Stimulated activated CD8-positive, alpha-beta memory T cell treated with anti-CD3 and anti-CD28 coated beads, Interleukin-12 subunit alpha, Interleukin-12 subunit beta, amount 100 ng/mL, for 1 hour (primary cell): Measurements from ENCODE around the gene LMBR1.

ENCODE experiments used
- DNase-seq: peaks from one replicate; pipeline ENCODE4 v3.0.0-alpha.2; 2020; ENCODE audit warnings: low read depth

Gene LMBR1

DNA sequence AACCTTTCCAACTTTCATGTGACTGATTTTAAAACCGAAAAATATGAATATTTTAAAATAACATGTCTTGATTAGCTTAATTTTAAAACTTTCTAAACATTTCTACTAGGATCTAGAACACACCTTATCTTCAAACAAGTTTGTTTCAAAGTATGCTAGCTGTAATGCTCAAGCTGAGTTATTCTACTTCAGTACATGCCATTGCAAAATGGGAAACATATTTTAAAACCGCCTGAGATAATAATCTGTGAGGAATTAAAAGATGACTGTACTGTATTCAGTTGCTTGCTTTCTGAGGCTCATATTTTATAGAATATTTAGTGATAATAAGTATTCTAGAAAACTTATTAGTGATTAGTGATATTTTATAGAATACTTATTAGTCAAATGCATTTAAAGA lies 99.6 kb downstream of the LMBR1 start:
- DNase-seq: no peak

DNA sequence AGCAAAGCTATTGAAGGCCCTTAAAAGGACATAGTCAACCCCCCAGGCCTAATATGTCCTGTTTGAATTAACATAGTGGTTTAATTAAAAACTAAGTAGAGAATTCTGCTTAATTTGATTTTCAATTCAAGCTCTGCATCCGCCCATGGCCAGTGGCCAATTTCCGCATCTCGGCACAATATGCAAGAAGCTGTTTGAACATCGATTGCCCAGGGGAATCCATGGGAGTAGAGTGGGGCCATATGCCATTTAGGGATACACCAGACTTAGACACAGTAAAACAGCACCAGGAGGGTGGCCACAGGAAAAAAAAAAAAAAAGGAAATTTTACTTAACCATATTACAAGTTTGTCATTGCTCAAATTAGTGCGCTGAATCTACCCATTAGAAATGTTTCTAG lies 100.4 kb downstream of the LMBR1 start:
- DNase-seq: no peak

DNA sequence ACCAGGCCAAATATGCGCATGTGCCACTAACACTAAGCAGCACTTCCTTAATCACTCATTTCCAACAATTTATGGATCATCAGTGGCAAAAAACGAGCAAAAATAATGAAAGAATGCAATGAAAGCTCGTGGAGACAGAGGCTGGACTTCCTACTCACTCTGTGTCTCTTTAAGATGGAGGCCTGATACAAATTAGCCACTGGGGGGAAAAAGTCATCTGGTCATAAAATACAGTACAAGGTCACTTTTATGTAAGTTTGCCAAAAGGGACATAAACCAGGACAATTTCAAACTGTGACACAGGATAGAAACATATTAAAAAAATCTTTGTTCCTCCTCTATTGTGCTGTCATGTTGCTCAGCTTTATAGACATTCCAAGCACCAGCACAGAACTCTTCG lies 101.7 kb downstream of the LMBR1 start:
- no peak for DNase-seq

DNA sequence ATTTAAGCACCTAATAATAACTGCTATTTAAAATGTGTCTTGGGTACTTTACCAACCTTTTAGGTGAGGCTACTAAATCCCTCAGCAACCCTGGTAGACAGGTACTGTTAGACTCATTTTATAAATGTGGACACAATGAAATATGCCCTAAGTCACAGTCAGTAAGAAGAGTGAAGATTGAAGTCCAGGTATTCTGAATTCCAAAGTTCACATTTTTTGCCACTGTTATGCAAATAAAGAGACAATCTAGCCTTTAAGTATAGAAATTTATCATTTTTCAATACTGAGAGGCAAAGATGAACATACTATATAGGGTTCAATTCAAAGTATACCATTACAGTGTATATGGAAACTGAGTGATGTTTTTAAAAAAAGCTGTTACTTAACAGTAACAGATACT lies 102.7 kb downstream of the LMBR1 start:
- DNase-seq: no peak

DNA sequence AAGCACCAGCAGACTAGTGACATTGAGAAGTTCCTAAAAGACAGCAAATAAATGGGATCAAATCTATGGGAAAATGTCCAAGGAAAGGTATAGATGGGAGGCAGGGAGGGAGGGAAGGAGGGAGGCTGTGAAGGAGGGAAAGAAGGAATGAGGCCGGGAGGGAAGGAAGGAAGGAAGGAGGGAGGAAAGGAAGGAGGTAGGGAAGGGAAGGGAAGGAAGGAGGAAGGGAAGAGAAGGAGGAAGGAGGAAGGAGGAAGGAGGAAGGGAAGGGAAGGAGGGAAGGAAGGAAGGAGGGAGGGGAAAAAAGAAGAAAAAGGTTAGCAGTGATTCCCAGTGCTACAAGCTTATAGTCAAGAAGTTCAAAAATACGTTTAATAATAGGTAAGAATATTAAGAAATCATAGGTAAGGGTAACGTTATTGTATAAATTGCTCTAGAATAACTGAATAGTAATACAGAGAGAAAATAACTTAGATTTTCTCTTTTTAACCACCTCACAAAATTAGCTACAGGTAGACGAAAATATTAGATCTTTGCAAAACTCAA lies 106.9 kb downstream of the LMBR1 start:
- no peak for DNase-seq

DNA sequence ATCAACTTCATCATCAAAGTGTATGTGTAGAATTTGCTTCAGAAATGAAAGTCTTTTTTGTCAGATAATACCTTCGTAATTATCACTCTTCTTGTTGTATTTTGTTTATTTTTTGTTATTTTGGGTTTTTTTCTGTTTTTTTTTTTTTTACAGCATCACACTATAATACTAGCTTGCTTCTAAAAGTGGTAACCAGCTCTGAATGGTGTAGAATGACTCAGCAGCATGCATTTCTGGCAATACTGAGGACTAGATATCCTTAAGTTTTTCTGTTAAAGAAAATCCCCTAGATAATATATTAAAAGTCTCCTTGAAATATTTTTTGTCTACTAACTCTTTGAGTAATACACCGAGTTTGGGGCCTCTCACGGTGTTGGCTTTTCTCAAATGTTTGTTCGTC lies 109.1 kb downstream of the LMBR1 start:
- DNase-seq: no peak

DNA sequence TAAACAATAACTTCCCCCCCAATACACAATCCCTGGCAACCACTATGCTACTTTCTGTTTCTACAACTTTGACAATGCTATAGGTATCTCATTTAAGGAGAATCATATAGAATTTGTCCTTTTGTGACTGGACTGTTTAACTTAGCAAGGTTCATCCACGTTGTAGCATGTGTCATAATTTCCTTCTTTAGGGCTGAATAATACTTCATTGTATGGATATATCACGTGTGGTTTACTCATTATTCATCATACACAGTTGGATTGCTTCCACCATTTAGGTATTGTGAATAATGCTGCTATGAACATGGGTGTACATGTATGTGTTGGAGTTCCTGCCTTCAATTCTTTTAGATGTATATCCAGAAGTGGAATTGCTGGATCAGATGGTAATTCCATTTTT lies 111.0 kb downstream of the LMBR1 start:
- DNase-seq: no peak

DNA sequence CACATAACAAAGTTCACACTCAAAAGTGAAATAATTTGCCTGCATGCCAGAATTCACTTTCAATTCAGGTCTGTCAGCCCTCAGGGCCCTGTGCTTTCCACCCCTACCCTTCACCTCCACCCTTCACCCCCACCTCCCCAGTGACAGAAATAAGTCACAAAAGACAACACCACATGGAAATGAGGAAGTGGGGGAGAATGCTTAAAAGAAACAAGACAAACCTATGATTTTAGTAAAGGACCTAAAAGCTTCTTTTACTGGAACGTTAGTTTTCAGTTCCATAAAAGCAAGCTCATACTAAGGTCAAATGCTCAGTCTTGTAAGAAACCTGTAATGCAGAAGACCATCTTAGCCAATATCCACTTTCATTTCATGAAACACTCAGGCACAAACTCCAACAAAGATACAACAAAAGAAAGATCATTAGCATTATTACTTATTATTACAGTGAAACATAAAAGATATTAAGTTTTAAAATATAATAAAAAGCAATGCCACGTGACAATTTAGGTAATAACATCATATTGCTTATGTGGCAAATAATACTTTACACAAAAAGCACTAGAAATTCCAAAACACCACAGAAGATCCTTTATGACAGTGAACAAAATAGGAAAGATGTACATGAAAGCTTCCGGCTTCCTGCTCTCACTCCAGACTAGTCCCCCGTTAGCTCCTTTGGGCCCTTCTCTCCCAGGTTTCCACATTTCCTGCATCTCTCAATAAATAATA lies 112.1 kb downstream of the LMBR1 start:
- DNase-seq: no peak

DNA sequence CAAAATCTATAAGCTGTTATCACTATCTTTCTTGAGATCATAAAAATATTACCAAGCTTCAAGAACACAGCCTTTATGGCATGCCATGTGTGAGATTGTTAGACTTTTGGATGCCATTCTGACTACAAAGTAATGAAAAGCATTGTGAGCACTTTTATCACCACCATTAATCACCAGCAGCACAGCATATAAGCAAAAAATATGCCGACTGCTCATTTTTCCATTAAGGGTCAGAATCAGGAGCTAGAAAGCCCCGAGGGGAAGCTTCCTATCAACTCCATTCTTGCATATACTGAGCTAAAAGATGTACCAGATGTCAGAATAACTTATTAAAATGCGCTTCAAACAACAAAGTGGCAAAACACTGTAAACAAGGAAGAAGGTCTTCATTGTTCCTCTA lies 114.3 kb downstream of the LMBR1 start:
- DNase-seq: no peak

DNA sequence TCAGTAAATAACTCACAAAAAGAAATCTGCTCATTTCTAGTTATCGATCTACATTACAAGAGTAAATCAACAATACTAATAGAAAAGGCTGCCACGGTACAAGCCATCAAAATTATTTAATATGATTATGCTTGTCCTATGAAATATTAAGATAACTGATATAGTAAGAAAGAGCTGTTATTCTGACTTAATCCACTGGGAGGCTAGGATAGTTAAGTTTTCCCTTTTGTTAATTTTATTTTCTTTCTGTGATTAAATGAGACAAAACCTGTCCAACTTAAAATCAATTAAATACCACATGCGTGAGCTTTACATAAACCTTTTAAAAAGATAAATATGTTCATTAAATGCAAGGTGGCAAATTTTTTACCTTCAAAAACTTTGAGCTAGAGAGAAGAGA lies 114.8 kb downstream of the LMBR1 start:
- no peak for DNase-seq

DNA sequence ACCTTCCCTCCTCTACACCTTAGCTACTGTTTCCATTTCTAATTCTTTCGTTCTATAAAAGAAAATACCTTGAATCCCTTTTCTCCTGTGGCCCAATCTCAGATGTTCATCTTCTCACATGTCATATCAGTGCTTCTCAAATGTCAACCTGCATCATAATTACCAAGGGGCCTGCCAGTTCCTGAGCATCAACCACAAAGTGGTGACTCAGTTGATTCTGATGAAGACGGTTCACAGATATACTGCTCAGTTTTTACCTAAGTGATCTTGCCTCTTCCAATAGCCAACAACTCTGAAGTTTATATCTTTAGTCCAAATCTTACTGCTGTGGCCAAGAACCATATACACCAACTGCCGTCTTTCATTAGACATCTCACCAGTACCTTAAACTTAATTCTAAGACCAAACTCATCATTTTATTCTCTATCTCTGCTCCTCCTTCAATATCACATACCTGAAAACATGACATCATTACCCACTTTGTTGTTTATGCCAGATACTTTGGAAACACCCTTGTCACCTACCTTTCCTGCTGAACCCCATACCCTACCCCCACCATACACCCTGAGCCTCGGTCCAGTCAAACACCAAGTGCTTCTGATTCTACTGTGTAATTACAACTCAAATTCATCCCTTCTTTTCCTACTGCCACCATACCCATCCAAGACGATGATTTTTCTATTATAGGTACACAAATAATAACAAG lies 115.5 kb downstream of the LMBR1 start:
- no peak for DNase-seq

DNA sequence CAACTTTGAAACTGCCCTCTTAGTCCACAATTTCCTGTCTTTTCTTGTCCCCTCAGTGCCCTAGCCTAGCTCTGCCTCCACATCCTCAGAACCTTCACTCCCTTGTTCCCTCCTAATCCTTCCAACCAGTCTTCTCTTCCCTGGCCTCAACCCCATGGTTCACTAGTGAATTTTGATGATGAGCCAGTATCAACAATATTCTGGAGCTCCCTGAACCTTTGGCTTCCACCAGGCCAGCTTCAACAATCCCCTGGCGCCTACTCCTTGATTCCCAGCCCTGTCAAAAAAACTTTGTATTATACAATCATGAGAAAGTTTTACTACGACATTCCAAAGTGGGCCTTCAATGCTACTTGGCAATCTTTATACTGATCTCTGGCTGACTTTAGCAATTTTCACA lies 116.5 kb downstream of the LMBR1 start:
- no peak for DNase-seq

DNA sequence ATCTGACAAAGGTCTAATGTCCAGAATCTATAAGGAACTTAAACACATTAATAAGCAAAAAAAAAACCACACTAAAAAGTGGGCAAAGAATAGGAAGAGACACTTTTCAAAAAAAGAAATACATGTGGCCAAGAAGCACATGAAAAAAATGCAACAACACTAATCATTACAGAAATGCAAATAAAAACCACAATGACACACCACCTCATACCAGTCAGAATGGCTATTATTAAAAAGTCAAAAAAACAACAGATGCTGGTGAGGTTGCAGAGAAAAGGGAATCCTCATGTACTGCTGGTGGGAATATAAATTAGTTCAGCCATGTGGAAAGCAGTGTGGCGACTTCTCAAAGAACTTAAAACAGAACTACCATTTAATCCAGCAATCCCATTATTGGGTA lies 119.0 kb downstream of the LMBR1 start:
- no peak for DNase-seq

DNA sequence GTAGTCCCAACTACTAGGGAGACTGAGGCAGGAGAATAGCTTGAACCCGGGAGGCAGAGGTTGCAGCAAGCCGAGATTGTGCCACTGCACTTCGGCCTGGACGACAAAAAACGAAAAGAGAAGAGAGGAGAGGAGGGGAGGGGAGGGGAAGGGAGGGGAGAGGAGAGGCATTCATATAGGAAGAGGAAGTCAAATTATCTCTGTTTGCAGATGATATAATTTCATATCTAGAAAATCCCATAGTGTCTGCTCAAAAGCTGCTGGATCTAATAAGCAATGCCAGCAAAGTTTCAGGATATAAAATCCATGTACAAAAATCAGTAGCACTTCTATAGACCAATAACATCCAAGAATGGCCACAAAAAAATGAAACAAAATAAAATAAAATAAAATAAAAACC lies 120.3 kb downstream of the LMBR1 start:
- no peak for DNase-seq

DNA sequence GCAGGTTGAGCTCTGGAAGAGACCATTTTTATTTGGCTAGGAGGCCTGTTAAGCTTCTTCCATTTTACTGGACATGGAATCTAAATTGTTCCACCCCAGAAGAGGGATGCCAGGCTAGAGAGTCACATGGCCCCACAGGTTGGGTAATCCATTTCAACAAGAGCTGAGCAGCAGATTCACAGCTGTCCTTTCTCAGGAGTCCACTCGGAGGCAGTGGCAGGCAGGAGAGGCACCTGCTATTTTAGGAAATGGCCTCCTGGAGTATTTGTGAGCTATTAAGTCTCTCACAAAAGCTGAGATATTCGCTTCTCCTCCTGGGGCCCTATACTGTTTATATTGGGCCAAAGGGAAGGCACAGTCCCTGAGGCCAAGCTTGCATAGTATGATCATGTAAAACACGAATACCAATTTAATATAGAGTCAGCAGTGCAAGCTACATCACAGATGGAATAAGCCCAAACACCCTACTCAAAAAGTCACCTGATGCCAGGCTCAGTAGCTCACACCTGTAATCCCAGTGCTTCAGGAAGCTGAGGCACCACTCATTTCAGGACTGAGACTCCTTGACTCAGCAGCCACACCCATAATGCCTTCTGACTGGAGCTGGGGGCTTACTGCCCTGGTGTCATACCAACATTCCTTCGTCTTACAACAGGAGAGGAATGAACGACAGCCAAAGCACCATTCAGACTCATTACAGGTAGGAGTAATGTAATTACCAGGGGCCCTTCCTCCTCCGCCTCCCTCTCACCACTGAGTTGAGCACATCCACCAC lies 124.1 kb downstream of the LMBR1 start:
- DNase-seq: no peak

DNA sequence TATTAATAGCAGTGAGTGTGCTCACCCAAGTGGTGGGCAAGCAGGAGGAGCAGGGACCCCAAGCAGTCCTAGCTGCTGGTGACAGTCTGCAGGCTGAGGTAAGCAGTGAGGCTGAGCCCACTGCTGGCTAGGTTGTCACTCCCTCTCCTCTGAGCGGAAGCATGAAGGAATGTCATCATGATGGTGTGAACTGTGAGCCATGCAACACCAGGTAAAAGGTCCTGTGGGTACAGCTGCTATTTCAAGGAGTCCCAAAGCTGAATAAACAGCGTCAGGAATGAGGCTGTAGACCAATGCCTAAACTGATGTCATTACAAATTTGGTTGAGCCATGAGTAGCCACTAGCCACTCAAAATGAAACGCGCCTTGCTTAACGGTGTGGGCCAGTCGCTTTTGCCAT lies 126.3 kb downstream of the LMBR1 start:
- no peak for DNase-seq

DNA sequence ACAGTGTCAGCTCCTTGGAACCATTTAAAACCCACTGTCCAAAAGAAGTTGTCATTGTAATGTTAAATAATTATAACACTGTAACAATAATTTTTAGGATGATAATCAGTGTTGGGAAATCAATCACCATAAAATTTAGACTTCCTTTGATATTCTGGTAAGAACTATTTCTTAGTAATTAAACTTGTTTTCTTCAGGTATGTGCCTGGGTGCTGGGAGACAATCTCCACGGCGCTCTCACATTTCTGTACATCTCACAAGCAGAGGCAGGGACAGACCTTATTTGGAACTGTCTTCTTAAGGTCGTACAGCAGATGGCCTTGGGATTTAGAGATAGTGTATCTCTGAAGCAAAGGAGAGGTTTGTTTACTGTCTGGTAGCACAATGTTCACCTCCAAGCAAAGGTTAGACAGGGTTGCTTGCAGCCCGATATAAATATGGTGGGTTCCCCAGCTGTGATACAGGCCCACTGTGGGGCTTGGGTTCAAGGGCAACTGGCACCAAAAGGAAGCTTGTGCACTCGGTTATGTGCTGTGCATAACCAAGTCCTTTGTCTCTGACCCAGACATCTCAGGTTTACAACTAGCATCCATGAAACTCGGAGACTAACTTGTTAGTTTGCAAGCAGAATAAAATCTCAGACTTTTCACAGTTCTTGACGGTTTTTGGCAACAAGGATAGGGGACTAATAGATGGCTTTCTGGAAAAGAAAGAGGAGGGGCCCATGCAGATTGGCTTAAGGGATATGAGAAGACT lies 126.9 kb downstream of the LMBR1 start:
- DNase-seq: no peak

DNA sequence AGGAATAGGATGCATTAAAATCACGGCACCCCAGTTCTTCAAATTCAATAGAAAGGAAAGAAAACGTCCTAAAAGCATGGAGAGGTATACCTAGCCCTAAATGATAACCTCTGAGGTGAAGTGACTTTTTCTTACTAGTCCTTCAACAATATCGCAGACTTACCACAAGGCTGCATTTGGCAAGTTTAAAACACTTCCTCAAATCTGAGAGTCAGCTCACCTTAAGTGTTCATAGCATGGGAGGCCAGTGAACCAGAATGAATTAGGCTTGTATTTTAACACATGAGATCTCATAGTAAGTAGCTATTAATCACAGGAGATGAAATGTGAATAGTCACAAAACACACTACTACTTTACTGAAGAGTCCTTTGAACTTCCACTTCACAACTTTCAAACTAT lies 128.2 kb downstream of the LMBR1 start:
- DNase-seq: no peak

DNA sequence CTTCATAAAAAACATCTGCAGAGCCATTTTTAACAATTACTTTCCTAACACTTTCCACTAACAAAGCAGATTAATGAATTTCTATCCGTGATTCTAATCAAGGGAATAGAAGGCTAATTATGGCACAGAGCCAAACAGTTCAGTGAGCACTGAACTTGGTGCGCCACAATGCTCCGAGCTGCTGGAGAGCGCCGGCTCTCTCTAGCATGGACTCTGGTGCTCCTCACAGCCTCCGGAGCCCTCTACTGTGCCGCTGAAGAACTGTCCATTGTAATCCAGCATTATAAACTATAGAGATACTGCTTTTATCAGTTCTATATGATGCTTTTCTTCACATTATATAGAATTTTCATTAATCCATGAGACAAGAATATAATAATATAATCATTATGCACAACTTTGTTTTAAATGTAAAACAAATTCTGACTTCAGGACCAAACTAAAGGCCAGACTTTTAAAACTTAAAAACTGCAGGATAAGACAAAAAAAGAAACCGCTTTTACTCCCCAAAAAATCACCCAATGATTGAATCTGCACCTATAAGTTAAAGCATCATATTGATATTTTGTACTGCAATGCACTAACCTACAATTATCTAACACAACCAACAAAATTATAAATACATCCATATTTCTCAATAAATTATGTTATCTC lies 128.8 kb downstream of the LMBR1 start:
- no peak for DNase-seq

DNA sequence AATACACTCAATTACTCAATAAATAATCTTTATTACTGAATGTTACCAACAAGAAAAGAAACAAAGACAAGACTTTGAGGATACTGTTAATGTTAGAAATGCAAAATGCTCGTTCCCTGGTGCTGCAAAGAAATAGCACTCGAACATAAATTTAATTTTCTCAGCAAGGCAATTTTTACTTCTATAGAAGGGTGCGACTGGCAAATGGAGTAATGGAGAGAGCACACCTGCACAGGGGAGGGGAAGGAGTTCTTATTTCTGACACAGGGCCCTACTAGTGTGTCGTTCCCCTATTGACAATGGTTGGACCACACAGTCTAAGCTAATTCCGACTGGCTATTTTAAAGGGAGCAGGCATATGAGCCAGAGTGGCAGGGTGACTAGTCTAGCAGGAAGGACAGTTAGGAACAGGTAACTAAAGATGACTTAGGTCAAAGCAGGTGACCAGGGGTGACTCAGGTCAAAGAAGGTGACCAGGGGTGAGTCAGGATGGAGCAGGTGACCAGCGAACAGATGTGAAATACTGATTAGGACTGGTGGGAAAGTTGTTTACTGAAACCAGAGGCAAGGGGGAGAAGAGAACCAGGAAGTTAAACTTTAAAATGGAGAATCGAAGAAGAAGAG lies 133.3 kb downstream of the LMBR1 start:
- no peak for DNase-seq

DNA sequence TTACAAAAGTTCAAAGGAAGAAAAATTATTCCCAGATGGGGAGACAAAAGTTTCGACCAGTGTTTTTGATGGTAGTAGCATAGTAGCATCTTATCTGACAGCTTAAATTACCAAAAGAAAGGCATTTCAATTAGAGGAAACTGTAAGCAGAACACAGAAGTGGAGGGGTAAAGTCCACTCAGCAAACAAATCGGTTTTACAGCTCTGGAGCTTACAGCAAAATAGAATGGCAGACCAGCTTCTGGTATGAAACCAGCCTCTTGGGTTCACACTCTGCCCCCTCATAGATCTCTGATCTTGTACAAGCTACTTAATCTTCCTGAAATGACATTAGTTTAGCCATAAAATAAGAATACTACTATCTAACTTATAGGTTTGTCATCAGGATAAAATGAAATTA lies 133.8 kb downstream of the LMBR1 start:
- DNase-seq: no peak
